SK-N-SH (cell line): ENCODE results near the gene RBBP4. TPM values are rescaled to one million over a fixed set of nuclear protein-coding genes. Genes with fewer than 3 reads are reported as not detected.
A peak's percentile ranks its signal among the peaks of the same experiment; 100 is the strongest.

Experiments
- CTCF ChIA-PET: fragments of 300-600, 350-600 bp; formaldehyde crosslinking; extraction: SDS; loops from one replicate; lab custom pipeline; 2021; lab: Yijun Ruan, JAX
- POLR2A ChIA-PET: fragments of 350-600 bp; sonication (Branson Sonifier 250); formaldehyde crosslinking; extraction: SDS; loops from one replicate; lab custom pipeline; 2020; ENCODE audit warnings: antibody characterized with exemption, inconsistent platforms; lab: Yijun Ruan, JAX
- DNase-seq: peaks from one replicate; pipeline ENCODE4 v3.0.0; 2012
- H2AFZ ChIP-seq: fragments of 200-600 bp; sonication (generic); 2 replicates; pipeline ENCODE4 v1.8.1; 2016; ENCODE audit warnings: antibody characterized with exemption, mild to moderate bottlenecking, low read depth
- H3F3A ChIP-seq: fragments of 200-600 bp; sonication (generic); replicated peaks from 2 replicates; pipeline ENCODE3; 2016; ENCODE audit warnings: antibody characterized with exemption, mild to moderate bottlenecking; ENCODE audit not compliant: insufficient read depth
- H3K27ac ChIP-seq, 2 experiments: fragments of 200-500 bp in 1 of 2; fragments of 200-600 bp in 1 of 2; sonication (Bioruptor generic) in 1 of 2; sonication (generic), shearing (Covaris generic) in 1 of 2; 2 replicates each; pipeline versions ENCODE4 v1.5.1 to v1.6.1; 2014 to 2016; ENCODE audit warnings: low read depth in 2 of 2, inconsistent platforms in 1 of 2, low read length in 1 of 2, mild to moderate bottlenecking in 1 of 2, mixed read lengths in 1 of 2
- H3K27me3 ChIP-seq: fragments of 200-600 bp; sonication (generic), shearing (Covaris generic); 2 replicates; pipeline ENCODE4 v1.6.1; 2016; ENCODE audit warnings: mixed run types; ENCODE audit not compliant: insufficient read depth
- H3K36me3 ChIP-seq, 2 experiments: fragments of 200-500 bp in 1 of 2; fragments of 200-600 bp in 1 of 2; sonication (Bioruptor generic) in 1 of 2; sonication (generic) in 1 of 2; replicated peaks in 1 of 2; 2 replicates each; pipeline versions ENCODE3 to v1.5.1; 2014 to 2016; ENCODE audit warnings: low read length in 1 of 2, mild to moderate bottlenecking in 1 of 2; ENCODE audit not compliant: insufficient read depth in 2 of 2, control insufficient read depth in 1 of 2
- H3K4me1 ChIP-seq, 2 experiments: fragments of 200-500 bp in 1 of 2; fragments of 200-600 bp in 1 of 2; sonication (Bioruptor generic) in 1 of 2; sonication (generic), shearing (Covaris generic) in 1 of 2; 2 replicates each; pipeline versions ENCODE4 v1.5.1 to v1.6.1; 2014 to 2016; ENCODE audit warnings: low read depth in 1 of 2, low read length in 1 of 2, mixed run types in 1 of 2; ENCODE audit not compliant: insufficient read depth in 2 of 2, control insufficient read depth in 1 of 2
- H3K4me2 ChIP-seq: fragments of 200-600 bp; sonication (generic), shearing (Covaris generic); 2 replicates; pipeline ENCODE4 v1.6.1; 2017; ENCODE audit warnings: mixed run types
- H3K4me3 ChIP-seq, 2 experiments: fragments of 200-500 bp in 1 of 2; fragments of 200-600 bp in 1 of 2; sonication (Bioruptor generic) in 1 of 2; sonication (generic), shearing (Covaris generic) in 1 of 2; 2 replicates each; pipeline versions ENCODE4 v1.5.1 to v1.8.1; 2014 to 2016; ENCODE audit warnings: low read depth in 2 of 2, inconsistent platforms in 1 of 2, low read length in 1 of 2, mild to moderate bottlenecking in 1 of 2, mixed read lengths in 1 of 2, moderate library complexity in 1 of 2
- H3K79me2 ChIP-seq: fragments of 200-600 bp; sonication (generic); 2 replicates; pipeline ENCODE4 v1.8.1; 2017; ENCODE audit warnings: mild to moderate bottlenecking; ENCODE audit not compliant: insufficient read depth
- H3K9ac ChIP-seq: fragments of 200-600 bp; sonication (generic); 2 replicates; pipeline ENCODE4 v1.6.1; 2017; ENCODE audit warnings: mixed run types
- H3K9me2 ChIP-seq: fragments of 200-600 bp; sonication (generic); 2 replicates; pipeline ENCODE4 v1.6.1; 2017; ENCODE audit warnings: mixed run types
- H3K9me3 ChIP-seq: fragments of 200-600 bp; sonication (generic); 2 replicates; pipeline ENCODE4 v1.6.1; 2017; ENCODE audit warnings: mixed run types, mild to moderate bottlenecking, moderate library complexity
- H4K20me1 ChIP-seq: fragments of 200-600 bp; sonication (generic); 2 replicates; pipeline ENCODE4 v1.6.1; 2017; ENCODE audit warnings: mild to moderate bottlenecking, mixed run types; ENCODE audit not compliant: insufficient read depth
- EP300 ChIP-seq, 2 experiments: IDR thresholded peaks; 2 replicates each; pipeline versions ENCODE4 v1.4.0 to v1.6.1; 2012; ENCODE audit warnings: borderline replicate concordance in 1 of 2, low read depth in 1 of 2, low read length in 1 of 2
- FOSL2 ChIP-seq: IDR thresholded peaks from 2 replicates; pipeline ENCODE4 v1.4.0; 2012; ENCODE audit warnings: low read depth, mild to moderate bottlenecking, moderate library complexity, borderline replicate concordance
- FOXJ3 ChIP-seq: sonication (generic); formaldehyde crosslinking; IDR thresholded peaks from 2 replicates; pipeline ENCODE4 v1.5.1; 2020; ENCODE audit warnings: mild to moderate bottlenecking, missing genetic modification reagents
- FOXM1 ChIP-seq: IDR thresholded peaks from 2 replicates; pipeline ENCODE4 v1.4.0; 2012; ENCODE audit warnings: low read depth, mild to moderate bottlenecking
- GABPA ChIP-seq: IDR thresholded peaks from 2 replicates; pipeline ENCODE4 v1.4.0; 2012; ENCODE audit warnings: low read depth, mild to moderate bottlenecking
- NFIC ChIP-seq: IDR thresholded peaks from 2 replicates; pipeline ENCODE4 v1.4.0; 2012; ENCODE audit warnings: borderline replicate concordance
- POLR2AphosphoS5 ChIP-seq: IDR thresholded peaks from 2 replicates; pipeline ENCODE4 v1.6.1; 2012; ENCODE audit warnings: low read depth, low read length
- RAD21 ChIP-seq: IDR thresholded peaks from 2 replicates; pipeline ENCODE4 v1.6.1; 2012; ENCODE audit warnings: mild to moderate bottlenecking, low read length
- SMC3 ChIP-seq: IDR thresholded peaks from 2 replicates; pipeline ENCODE4 v1.6.1; 2012; ENCODE audit warnings: low read depth, low read length, improper control_type of control experiment
- TAF1 ChIP-seq: IDR thresholded peaks from 2 replicates; pipeline ENCODE4 v1.6.1; 2012; ENCODE audit warnings: low read depth, mild to moderate bottlenecking, low read length, moderate library complexity, borderline replicate concordance
- TCF12 ChIP-seq: IDR thresholded peaks from 2 replicates; pipeline ENCODE4 v1.4.0; 2012
- TEAD4 ChIP-seq: IDR thresholded peaks from 2 replicates; pipeline ENCODE4 v1.4.0; 2012; ENCODE audit warnings: mild to moderate bottlenecking, borderline replicate concordance; ENCODE audit not compliant: insufficient read depth
- YY1 ChIP-seq: IDR thresholded peaks from 2 replicates; pipeline ENCODE4 v1.4.0; 2012; ENCODE audit warnings: low read depth, mild to moderate bottlenecking
- WGBS: methylation state at CpG from one replicate; pipeline ENCODE4 v1.1.6; 2017; ENCODE audit warnings: low lambda C conversion rate; 5-methylcytosine and 5-hydroxymethylcytosine counted together
- polyA plus RNA-seq, 3 experiments: library from polyadenylated mRNA; depleted of rRNA; stranded (reverse); fragments of >200 nt; gene quantifications; 2 replicates each; pipeline ENCODE4 v1.2.3, GENCODE V29; 2012
- TF ChIP-seq, protein P1 (sequence below): fragments of 200-600 bp; sonication (generic); IDR thresholded peaks from 2 replicates; pipeline ENCODE4 v1.6.1; 2017; ENCODE audit warnings: antibody characterized with exemption, mild to moderate bottlenecking, moderate library complexity
- TF ChIP-seq, protein P2 (sequence below): IDR thresholded peaks from 2 replicates; pipeline ENCODE4 v1.4.0; 2012; ENCODE audit warnings: low read depth, borderline replicate concordance
- TF ChIP-seq, protein P3 (sequence below): IDR thresholded peaks from 2 replicates; pipeline ENCODE4 v1.4.0; 2012; ENCODE audit warnings: low read depth, borderline replicate concordance

The RBBP4 gene
- polyA plus RNA-seq, 1 of the 3 experiments (the other 2 are of a cell fraction), result 108 TPM

DNA sequence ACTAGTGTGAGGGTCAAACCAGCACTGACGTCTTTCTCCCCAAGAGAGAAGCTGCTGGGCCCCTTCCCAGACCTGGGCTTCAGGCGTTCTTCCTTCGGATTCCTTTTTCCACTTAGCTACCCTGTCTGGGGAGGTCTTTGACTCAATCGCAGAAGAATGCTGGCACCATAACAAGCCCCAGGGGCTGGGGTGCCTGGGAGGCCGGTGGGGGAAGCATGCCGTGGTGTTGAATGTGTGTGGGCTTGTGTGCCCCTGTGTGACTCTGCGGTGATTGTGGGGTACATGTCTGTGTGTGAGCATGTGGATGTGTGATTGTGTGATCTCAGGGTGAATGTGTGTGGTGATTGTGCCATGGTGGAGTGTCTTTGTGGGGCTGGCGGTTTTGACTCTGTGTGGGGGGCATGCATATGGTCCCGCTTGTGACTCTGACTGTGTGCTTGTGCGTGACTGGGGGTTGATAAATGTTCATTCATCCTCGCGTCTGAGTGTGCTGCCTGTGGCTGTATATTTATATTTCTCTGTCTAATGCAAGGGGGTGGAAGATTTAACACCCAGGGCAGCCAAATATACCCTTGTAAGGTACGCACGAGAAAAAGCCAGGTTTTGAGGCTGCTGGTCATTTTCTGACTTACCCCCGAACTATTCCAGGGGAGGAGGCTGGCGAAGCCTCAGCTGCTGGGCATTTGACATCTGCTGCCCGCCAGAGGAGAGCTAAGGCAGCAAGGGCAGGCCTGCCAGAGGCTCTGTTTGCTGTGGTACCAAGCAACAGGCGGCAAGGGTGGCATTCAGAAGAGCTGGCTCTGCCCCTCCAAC lies 52.7 kb downstream of the RBBP4 start (continued):
- TF ChIP-seq, protein P1, sequence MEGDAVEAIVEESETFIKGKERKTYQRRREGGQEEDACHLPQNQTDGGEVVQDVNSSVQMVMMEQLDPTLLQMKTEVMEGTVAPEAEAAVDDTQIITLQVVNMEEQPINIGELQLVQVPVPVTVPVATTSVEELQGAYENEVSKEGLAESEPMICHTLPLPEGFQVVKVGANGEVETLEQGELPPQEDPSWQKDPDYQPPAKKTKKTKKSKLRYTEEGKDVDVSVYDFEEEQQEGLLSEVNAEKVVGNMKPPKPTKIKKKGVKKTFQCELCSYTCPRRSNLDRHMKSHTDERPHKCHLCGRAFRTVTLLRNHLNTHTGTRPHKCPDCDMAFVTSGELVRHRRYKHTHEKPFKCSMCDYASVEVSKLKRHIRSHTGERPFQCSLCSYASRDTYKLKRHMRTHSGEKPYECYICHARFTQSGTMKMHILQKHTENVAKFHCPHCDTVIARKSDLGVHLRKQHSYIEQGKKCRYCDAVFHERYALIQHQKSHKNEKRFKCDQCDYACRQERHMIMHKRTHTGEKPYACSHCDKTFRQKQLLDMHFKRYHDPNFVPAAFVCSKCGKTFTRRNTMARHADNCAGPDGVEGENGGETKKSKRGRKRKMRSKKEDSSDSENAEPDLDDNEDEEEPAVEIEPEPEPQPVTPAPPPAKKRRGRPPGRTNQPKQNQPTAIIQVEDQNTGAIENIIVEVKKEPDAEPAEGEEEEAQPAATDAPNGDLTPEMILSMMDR, result no peak
- 0 out of 4 replicates have a peak, but pooled peaks of 1 of the 2 experiments have one; percentile 54 for TF ChIP-seq EP300 (IDR thresholded peaks at IDR 0.05; ENCODE audit: borderline replicate concordance in 1 of 2, low read depth in 1 of 2, low read length in 1 of 2)
- 0 out of 2 replicates have a peak, but pooled peaks have one; percentile 46 for TF ChIP-seq TAF1

DNA sequence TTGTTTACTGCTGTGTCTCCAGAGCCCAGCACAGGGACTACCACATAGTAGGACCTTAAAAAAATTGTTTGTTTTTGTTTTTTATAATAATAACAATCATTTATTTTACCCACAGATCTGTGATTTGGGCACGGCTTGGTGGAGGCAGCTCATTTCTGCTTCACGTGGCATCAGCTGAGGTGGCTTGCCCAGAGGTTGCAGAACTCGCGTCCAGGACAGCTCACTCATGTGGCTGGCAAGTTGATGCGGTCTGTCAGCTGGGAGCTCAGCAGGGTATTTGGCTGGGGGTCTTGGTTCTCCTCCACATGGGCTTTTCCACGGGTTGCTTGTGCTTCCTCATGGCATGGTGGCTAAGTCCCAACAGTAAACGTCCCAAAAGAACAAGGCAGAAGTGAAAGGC lies 54.5 kb downstream of the RBBP4 start:
- TF ChIP-seq FOSL2 (no peak), NFIC (no peak), RAD21 (no peak), GABPA (no peak), FOXJ3 (CRISPR knock-in tag) (no peak), SMC3 (no peak), POLR2AphosphoS5 (no peak), YY1 (no peak), TCF12 (no peak), FOXM1 (no peak), TEAD4 (no peak)
- TF ChIP-seq, protein P2, sequence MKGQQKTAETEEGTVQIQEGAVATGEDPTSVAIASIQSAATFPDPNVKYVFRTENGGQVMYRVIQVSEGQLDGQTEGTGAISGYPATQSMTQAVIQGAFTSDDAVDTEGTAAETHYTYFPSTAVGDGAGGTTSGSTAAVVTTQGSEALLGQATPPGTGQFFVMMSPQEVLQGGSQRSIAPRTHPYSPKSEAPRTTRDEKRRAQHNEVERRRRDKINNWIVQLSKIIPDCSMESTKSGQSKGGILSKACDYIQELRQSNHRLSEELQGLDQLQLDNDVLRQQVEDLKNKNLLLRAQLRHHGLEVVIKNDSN, result no peak
- TF ChIP-seq, protein P1, result no peak
- TF ChIP-seq, protein P3, sequence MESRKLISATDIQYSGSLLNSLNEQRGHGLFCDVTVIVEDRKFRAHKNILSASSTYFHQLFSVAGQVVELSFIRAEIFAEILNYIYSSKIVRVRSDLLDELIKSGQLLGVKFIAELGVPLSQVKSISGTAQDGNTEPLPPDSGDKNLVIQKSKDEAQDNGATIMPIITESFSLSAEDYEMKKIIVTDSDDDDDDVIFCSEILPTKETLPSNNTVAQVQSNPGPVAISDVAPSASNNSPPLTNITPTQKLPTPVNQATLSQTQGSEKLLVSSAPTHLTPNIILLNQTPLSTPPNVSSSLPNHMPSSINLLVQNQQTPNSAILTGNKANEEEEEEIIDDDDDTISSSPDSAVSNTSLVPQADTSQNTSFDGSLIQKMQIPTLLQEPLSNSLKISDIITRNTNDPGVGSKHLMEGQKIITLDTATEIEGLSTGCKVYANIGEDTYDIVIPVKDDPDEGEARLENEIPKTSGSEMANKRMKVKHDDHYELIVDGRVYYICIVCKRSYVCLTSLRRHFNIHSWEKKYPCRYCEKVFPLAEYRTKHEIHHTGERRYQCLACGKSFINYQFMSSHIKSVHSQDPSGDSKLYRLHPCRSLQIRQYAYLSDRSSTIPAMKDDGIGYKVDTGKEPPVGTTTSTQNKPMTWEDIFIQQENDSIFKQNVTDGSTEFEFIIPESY, result no peak
- no peak overlapping the region for H3K4me2 ChIP-seq
- H3K9ac ChIP-seq, result no peak overlapping the region
- H2AFZ ChIP-seq, result no peak overlapping the region
- no peak overlapping the region for H3K27ac ChIP-seq
- no peak overlapping the region for H3K4me3 ChIP-seq
- no peaks in the 10 kb centered on the region for H3K36me3 ChIP-seq
- WGBS, result 89% methylated on average over 7 of the region's 7 CpGs
- no peaks in the 10 kb centered on the region for H3K27me3 ChIP-seq
- H3K9me3 ChIP-seq, result no peaks in the 10 kb centered on the region
- H3K79me2 ChIP-seq, result peaks cover 24% of the 10 kb centered on the region
- H3F3A ChIP-seq, result peaks cover 17% of the 10 kb centered on the region
- no peaks in the 10 kb centered on the region for H4K20me1 ChIP-seq
- H3K4me1 ChIP-seq, result peaks cover 9 to 13% of the 10 kb centered on the region in 2 experiments; a peak in 3 of 4 replicates
- DNase-seq, result no peak
- H3K9me2 ChIP-seq, result no peaks in the 10 kb centered on the region
- ChIA-PET CTCF (interaction anchor here (1.1 to 18.9 kb wide), 5 partner anchors 10 to 171 kb away, joined by 3 to 392 read pairs (median 4); a partner anchor contains a TSS), POLR2A (no interaction called here)
